ENCODE data around the gene GARIN5B. TPM values are rescaled to one million over a fixed set of nuclear protein-coding genes. Genes with fewer than 3 reads are reported as not detected.

GARIN5B gene
- total and polyA plus RNA-seq, 2 of the 8 experiments (the other 6 are each of a cell fraction or from before 2014, with no cell fraction given) = 0.03 TPM; not detected in 1

DNA sequence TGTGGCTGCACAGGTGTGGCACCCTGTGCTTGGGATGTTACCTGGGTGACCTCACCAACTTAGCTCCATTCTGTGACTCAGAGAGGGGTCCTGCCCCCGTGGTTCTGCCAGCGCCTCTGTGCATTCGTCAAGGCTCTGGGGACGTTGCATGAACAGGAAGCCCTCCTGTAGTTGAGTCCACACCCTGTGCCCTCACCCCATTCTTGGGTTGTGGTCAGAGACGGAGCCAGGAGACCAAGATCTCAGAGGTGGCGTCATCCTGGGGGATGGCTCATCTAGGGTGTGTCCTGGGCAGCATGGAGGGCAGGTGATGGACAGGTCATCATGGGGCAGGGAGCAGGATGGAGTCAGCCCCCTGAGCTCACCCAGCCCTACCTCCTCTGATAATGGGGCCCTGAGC is 11.0 kb downstream of the GARIN5B start:
- Histone ChIP-seq H3K4me1 (replicated peaks in 1 of 4; ENCODE audit: control insufficient read depth in 3 of 4, insufficient read depth in 4 of 4, low read length in 3 of 4) (peaks cover 11 to 44% (median 26%) of the 10 kb centered on the region in 4 experiments), H3K27me3 (replicated peaks in 1 of 4; ENCODE audit: control insufficient read depth in 3 of 4, extremely low read depth in 1 of 4, insufficient read depth in 3 of 4, low read length in 3 of 4) (peaks cover 17 to 47% (median 39%) of the 10 kb centered on the region in 4 experiments), H4K8ac (ENCODE audit: extremely low read depth, insufficient read depth, low read length) (peak overlapping the region; percentile 80), H4K91ac (replicated peaks; ENCODE audit: insufficient read length, low read length) (peak overlapping the region; percentile 46), H3K79me2 (ENCODE audit: control insufficient read depth in 1 of 2, insufficient read depth in 2 of 2, low read length in 2 of 2) (no peaks in the 10 kb centered on the region), H3K36me3 (ENCODE audit: control insufficient read depth in 2 of 4, insufficient read depth in 4 of 4, low read length in 3 of 4) (peaks cover 0 to 18% (median 1%) of the 10 kb centered on the region in 4 experiments; a peak in 2 of 8 replicates), H2BK5ac (ENCODE audit: low read depth, low read length) (no peak overlapping the region), H2BK12ac (ENCODE audit: low read depth, low read length) (peak overlapping the region; percentile 68; the same call in 1 of the 2 replicates), H3K4ac (replicated peaks; ENCODE audit: insufficient read length, low read depth, low read length) (no peak overlapping the region), H3K9ac (replicated peaks in 1 of 4; ENCODE audit: extremely low read depth in 1 of 4, low read depth in 3 of 4, low read length in 3 of 4) (no peak overlapping the region), H3K9me3 (ENCODE audit: insufficient read depth in 2 of 2, low read depth in 1 of 2, low read length in 1 of 2) (no peaks in the 10 kb centered on the region), H2AFZ (ENCODE audit: low read length) (no peak overlapping the region), H4K20me1 (replicated peaks in 1 of 2; ENCODE audit: control insufficient read depth in 1 of 2, insufficient read depth in 2 of 2, low read length in 2 of 2) (peaks cover 0 to 10% of the 10 kb centered on the region in 2 experiments), H3K4me3 (ENCODE audit: extremely low read depth in 1 of 4, insufficient read depth in 2 of 4, low read depth in 3 of 4, low read length in 4 of 4) (no peak overlapping the region), H4K5ac (ENCODE audit: insufficient read length, low read depth, low read length) (no peak overlapping the region), H3K23me2 (ENCODE audit: low read depth, low read length) (peaks cover 12% of the 10 kb centered on the region; the same call in 1 of the 2 replicates), H3K23ac (ENCODE audit: insufficient read length) (no peak overlapping the region), H2BK20ac (ENCODE audit: low read length) (0 out of 2 replicates have a peak overlapping the region, but pooled peaks have one; percentile 90), H3K4me2 (ENCODE audit: insufficient read depth in 1 of 2, low read depth in 2 of 2, low read length in 2 of 2) (no peak overlapping the region), H3K56ac (replicated peaks; ENCODE audit: insufficient read length, low read depth, low read length) (no peak overlapping the region), H3K79me1 (ENCODE audit: low read depth, low read length) (no peaks in the 10 kb centered on the region), H2BK120ac (replicated peaks; ENCODE audit: low read depth, low read length) (no peak overlapping the region), H3K27ac (ENCODE audit: low read depth, low read length) (no peak overlapping the region), H3K14ac (ENCODE audit: insufficient read length) (peak overlapping the region; percentile 29), H3K18ac (ENCODE audit: extremely low read depth, low read length) (peak overlapping the region; percentile 38), H2AK5ac (ENCODE audit: low read depth, low read length) (0 out of 2 replicates have a peak overlapping the region, but pooled peaks have one; percentile 15), H2BK15ac (ENCODE audit: low read length) (peak overlapping the region; percentile 61; the same call in 1 of the 2 replicates)
- WGBS, 2 experiments (ENCODE audit: extremely low coverage in 1 of 2, insufficient coverage in 1 of 2, insufficient read length in 1 of 2, insufficient replicate concordance in 2 of 2, low coverage in 1 of 2, low lambda C conversion rate in 2 of 2, missing lambda C conversion rate in 1 of 2) = 88% methylated on average over 5 of the region's 6 CpGs; no CpG with 5 or more reads in 1 of the 2 experiments
- POLR2A ChIA-PET (ENCODE audit: partially characterized antibody) = interaction anchor here (1.0 to 7.9 kb wide), 8 partner anchors 9 to 55 kb away, joined by 3 to 58 read pairs (median 6); partner anchors contain the start of genes GARIN5B, IL11 and KMT5C
- DNase-seq (ENCODE audit: low read depth in 1 of 2, low spot score in 2 of 2) (no peak), FAIRE-seq (no peak)
- CTCF ChIA-PET (ENCODE audit: partially characterized antibody) = interaction anchor here (0.9 to 1.6 kb wide), 7 partner anchors 8 to 66 kb away, joined by 3 to 7 read pairs (median 3); partner anchors contain the start of gene KMT5C
- TF ChIP-seq CBX8 (IDR thresholded peaks at IDR 0.05; ENCODE audit: borderline replicate concordance, low read depth, low read length) (no peak), SIX5 (IDR thresholded peaks at IDR 0.05; ENCODE audit: low read depth, low read length) (no peak), EZH2 (IDR thresholded peaks at IDR 0.05; ENCODE audit: low read depth, low read length, severe bottlenecking) (no peak), ASH2L (IDR thresholded peaks at IDR 0.05; ENCODE audit: low read length) (no peak), CBX5 (IDR thresholded peaks at IDR 0.05; ENCODE audit: low read depth, low read length) (no peak), PHF8 (conservative IDR thresholded peaks at IDR 0.05; ENCODE audit: low read depth, low read length) (no peak)
- TF ChIP-seq, protein P1, sequence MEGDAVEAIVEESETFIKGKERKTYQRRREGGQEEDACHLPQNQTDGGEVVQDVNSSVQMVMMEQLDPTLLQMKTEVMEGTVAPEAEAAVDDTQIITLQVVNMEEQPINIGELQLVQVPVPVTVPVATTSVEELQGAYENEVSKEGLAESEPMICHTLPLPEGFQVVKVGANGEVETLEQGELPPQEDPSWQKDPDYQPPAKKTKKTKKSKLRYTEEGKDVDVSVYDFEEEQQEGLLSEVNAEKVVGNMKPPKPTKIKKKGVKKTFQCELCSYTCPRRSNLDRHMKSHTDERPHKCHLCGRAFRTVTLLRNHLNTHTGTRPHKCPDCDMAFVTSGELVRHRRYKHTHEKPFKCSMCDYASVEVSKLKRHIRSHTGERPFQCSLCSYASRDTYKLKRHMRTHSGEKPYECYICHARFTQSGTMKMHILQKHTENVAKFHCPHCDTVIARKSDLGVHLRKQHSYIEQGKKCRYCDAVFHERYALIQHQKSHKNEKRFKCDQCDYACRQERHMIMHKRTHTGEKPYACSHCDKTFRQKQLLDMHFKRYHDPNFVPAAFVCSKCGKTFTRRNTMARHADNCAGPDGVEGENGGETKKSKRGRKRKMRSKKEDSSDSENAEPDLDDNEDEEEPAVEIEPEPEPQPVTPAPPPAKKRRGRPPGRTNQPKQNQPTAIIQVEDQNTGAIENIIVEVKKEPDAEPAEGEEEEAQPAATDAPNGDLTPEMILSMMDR (IDR thresholded peaks at IDR 0.05; ENCODE audit: control extremely low read depth in 1 of 3, insufficient read depth in 1 of 3, low read depth in 1 of 3, low read length in 3 of 3) = no peak
- TF ChIP-seq, protein P2, sequence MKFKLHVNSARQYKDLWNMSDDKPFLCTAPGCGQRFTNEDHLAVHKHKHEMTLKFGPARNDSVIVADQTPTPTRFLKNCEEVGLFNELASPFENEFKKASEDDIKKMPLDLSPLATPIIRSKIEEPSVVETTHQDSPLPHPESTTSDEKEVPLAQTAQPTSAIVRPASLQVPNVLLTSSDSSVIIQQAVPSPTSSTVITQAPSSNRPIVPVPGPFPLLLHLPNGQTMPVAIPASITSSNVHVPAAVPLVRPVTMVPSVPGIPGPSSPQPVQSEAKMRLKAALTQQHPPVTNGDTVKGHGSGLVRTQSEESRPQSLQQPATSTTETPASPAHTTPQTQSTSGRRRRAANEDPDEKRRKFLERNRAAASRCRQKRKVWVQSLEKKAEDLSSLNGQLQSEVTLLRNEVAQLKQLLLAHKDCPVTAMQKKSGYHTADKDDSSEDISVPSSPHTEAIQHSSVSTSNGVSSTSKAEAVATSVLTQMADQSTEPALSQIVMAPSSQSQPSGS (IDR thresholded peaks at IDR 0.05; ENCODE audit: low read length) = no peak

Measured in H1 (cell line).